Measurements from ENCODE around the gene EYS.

Gene EYS

GRCh38 chr6:64085126-64085525 is 1621.9 kb downstream of the EYS start:
- Histone ChIP-seq H3K79me2 (ENCODE audit: control insufficient read depth, low read length) (no peaks in the 10 kb centered on the region), H3K4me3 (ENCODE audit: low read length) (no peak overlapping the region), H3K4me2 (ENCODE audit: low read length) (no peak overlapping the region), H3K4me1 (ENCODE audit: control insufficient read depth, low read length) (no peaks in the 10 kb centered on the region), H3K36me3 (ENCODE audit: control insufficient read depth, low read length) (no peaks in the 10 kb centered on the region), H3F3A (ENCODE audit: control insufficient read depth, insufficient read depth) (no peaks in the 10 kb centered on the region), H3K9me2 (replicated peaks; ENCODE audit: control insufficient read depth, low read length) (no peaks in the 10 kb centered on the region), H4K20me1 (ENCODE audit: control insufficient read depth, insufficient read depth, low read depth, low read length) (no peaks in the 10 kb centered on the region), H3K9me3 (ENCODE audit: control insufficient read depth, insufficient read depth, low read length) (no peaks in the 10 kb centered on the region), H3K27ac (ENCODE audit: low read depth, low read length) (no peak overlapping the region), H3K27me3 (ENCODE audit: control insufficient read depth, low read length) (no peaks in the 10 kb centered on the region)
- TF ChIP-seq CTCF (IDR thresholded peaks at IDR 0.05; ENCODE audit: low read depth, low read length, poor library complexity, severe bottlenecking) (no peak), EZH2phosphoT487 (IDR thresholded peaks at IDR 0.05; ENCODE audit: borderline replicate concordance, low read length) (no peak)

GRCh38 chr6:64084185-64084663 is 1622.8 kb downstream of the EYS start:
- no peaks in the 10 kb centered on the region for H3K27me3 ChIP-seq (ENCODE audit: control insufficient read depth, low read length)
- no peaks in the 10 kb centered on the region for H3K9me2 ChIP-seq (replicated peaks; ENCODE audit: control insufficient read depth, low read length)
- H3K27ac ChIP-seq (ENCODE audit: low read depth, low read length) = no peak overlapping the region
- no peaks in the 10 kb centered on the region for H3K36me3 ChIP-seq (ENCODE audit: control insufficient read depth, low read length)
- no peaks in the 10 kb centered on the region for H3K4me1 ChIP-seq (ENCODE audit: control insufficient read depth, low read length)
- no peaks in the 10 kb centered on the region for H3K9me3 ChIP-seq (ENCODE audit: control insufficient read depth, insufficient read depth, low read length)
- H3K4me2 ChIP-seq (ENCODE audit: low read length) = no peak overlapping the region
- H3F3A ChIP-seq (ENCODE audit: control insufficient read depth, insufficient read depth) = no peaks in the 10 kb centered on the region
- TF ChIP-seq CTCF (IDR thresholded peaks at IDR 0.05; ENCODE audit: low read depth, low read length, poor library complexity, severe bottlenecking) = no peak
- TF ChIP-seq EZH2phosphoT487 (IDR thresholded peaks at IDR 0.05; ENCODE audit: borderline replicate concordance, low read length) = no peak
- H3K4me3 ChIP-seq (ENCODE audit: low read length) = no peak overlapping the region
- no peaks in the 10 kb centered on the region for H3K79me2 ChIP-seq (ENCODE audit: control insufficient read depth, low read length)
- H4K20me1 ChIP-seq (ENCODE audit: control insufficient read depth, insufficient read depth, low read depth, low read length) = no peaks in the 10 kb centered on the region

- H4K20me1 ChIP-seq (ENCODE audit: control insufficient read depth, insufficient read depth, low read depth, low read length) = no peaks in the 10 kb centered on the region
- H3K27ac ChIP-seq (ENCODE audit: low read depth, low read length) = no peak overlapping the region
- H3K4me2 ChIP-seq (ENCODE audit: low read length) = no peak overlapping the region
- no peaks in the 10 kb centered on the region for H3F3A ChIP-seq (ENCODE audit: control insufficient read depth, insufficient read depth)
- no peak for TF ChIP-seq CTCF (IDR thresholded peaks at IDR 0.05; ENCODE audit: low read depth, low read length, poor library complexity, severe bottlenecking)
- no peak for TF ChIP-seq EZH2phosphoT487 (IDR thresholded peaks at IDR 0.05; ENCODE audit: borderline replicate concordance, low read length)
- no peaks in the 10 kb centered on the region for H3K9me2 ChIP-seq (replicated peaks; ENCODE audit: control insufficient read depth, low read length)
- H3K79me2 ChIP-seq (ENCODE audit: control insufficient read depth, low read length) = no peaks in the 10 kb centered on the region
- no peaks in the 10 kb centered on the region for H3K36me3 ChIP-seq (ENCODE audit: control insufficient read depth, low read length)
- no peaks in the 10 kb centered on the region for H3K9me3 ChIP-seq (ENCODE audit: control insufficient read depth, insufficient read depth, low read length)
- H3K4me1 ChIP-seq (ENCODE audit: control insufficient read depth, low read length) = no peaks in the 10 kb centered on the region
- H3K4me3 ChIP-seq (ENCODE audit: low read length) = no peak overlapping the region
- no peaks in the 10 kb centered on the region for H3K27me3 ChIP-seq (ENCODE audit: control insufficient read depth, low read length)
Observed at GRCh38 chr6:64083261-64083660, 1623.8 kb downstream of the EYS start.
